CMK (cell line): ENCODE measurements around the gene LTBP2.

ENCODE experiments used
- DNase-seq: peaks from one replicate; pipeline ENCODE4 v3.0.0-alpha.2; 2010; ENCODE audit warnings: low read depth

The LTBP2 gene

GRCh38 chr14:74507085-74507484 is 105.0 kb downstream of the LTBP2 start:
- DNase-seq: no peak

DNA sequence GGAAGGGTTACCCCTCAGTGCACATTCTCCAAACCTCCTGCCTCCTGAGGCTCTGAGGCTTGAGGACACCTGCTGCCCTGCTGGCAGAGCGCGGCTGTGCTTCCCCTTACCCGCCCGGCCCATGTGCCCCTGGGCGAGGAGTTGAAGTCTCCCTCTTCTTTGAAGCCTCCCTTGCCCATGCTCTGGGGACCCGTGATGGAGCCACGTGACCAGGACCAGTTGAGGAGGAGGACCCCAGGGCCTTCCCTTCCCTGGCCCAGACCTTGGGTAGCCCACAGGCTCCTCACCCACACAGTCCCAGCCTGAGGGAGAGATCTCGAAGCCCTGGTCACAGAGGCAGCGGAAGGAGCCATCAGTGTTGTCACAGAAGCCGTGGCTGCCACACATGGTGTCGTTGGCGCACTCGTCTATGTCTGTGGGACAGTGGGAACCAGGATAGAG is 105.6 kb downstream of the LTBP2 start:
- no peak for DNase-seq

- no peak for DNase-seq
These were observed 106.2 kb downstream of the LTBP2 start for GRCh38 chr14:74505831-74506230.

- no peak for DNase-seq
These were observed 106.9 kb downstream of the LTBP2 start for GRCh38 chr14:74504874-74505720.

GRCh38 chr14:74504412-74504811 is 107.6 kb downstream of the LTBP2 start:
- DNase-seq: no peak

DNA sequence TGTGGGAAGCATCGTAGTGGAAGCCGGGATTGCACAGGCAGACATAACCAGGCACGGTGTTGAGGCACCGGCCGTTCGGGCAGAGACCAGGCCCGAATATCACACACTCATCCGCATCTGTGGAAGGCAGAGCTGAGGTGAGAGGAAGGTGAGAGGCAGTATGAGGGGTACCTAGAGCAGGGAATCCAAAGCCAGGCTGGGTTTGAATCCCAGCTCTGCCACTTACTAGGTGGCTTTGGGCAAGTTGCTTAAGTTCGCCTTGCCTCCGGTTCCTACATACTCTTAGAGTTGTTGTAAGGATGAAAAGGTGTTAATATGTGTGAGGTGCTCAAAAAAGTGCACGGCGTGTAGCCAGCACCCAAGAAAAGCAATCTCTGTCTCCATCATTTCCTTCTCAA is 108.1 kb downstream of the LTBP2 start:
- no peak for DNase-seq

DNA sequence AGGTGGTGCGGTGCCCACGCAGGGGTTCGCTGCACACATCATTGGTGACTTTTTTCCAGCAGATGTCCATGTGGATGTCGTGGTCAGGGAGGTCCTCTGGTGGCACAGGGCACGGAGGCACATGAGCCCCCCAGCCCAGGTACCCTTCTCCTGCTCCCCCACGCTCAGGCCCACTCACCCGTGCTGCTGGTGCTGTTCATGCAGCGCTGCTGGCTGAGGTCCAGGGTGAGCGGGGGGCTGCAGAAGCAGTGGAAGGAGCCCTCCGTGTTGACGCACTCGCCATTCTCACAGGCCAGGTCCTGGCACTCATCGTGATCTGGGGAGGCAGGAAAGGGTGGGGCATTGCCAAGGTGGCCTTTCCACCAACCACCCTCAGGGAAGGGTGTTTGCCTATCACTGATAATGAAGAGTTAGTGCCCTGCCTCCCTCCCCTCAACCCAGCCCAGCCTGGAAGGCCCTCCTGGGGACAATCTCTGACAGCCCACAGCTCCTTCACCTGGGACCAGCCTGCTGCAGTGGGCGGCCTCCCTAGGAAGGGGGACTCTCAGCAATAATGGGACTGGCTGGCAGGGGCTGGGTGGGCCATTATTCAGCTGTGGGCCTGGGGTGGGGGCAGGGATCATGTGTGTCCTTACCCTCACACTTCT is 108.6 kb downstream of the LTBP2 start:
- no peak for DNase-seq

- DNase-seq: no peak
These were observed 109.6 kb downstream of the LTBP2 start for GRCh38 chr14:74502236-74503019.

GRCh38 chr14:74501691-74502090 is 110.3 kb downstream of the LTBP2 start:
- DNase-seq: no peak

DNA sequence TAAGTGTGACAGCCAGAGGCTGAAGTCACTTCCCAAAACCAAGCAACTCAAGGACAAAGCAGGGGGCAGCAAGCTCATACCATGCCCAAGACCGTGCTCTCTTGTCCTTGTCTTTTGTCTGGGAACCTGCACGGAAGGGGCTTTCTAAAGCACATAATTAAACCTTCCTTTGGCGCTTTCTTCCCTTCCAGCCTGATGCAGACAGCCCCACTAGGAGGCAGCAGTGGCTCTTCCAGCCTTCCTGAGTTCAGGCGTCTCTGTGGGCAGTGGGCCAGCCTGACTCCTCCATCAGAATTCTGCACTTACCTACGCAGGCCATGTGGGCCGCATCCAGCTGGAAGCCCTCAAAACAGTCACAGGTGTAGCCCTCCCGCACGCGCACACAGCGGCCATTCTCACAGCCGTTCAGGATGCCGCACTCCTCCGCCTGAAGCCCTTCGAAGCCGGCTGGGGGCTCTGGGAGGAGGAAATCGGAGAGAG is 110.9 kb downstream of the LTBP2 start:
- no peak for DNase-seq

GRCh38 chr14:74500417-74501134 is 111.5 kb downstream of the LTBP2 start:
- DNase-seq: no peak

DNA sequence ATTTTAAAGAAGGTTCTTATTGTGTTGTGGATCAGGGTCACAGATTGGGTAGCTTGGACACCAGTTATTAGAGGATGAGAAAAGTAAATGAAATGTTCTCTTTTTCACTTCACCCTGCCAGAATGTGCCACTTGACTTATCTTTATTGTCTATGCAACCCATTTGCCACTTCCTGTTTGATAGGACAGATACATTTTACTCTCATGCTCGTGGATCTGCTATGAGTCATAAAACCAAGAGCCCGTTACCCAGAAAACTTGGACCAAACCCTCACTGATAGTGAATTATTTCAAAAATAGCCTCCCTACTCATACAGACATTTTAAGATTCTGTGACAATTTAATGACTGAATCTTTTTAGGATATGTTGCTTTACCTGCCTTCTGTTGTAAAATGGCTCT is 116.7 kb downstream of the LTBP2 start:
- DNase-seq: no peak

GRCh38 chr14:74493343-74494261 is 118.4 kb downstream of the LTBP2 start, which contains the start of gene ISCA2:
ISCA2 (plus strand) TSS chr14:74493765; CDS start chr14:74493775, 10 bp downstream.
- peak; percentile 94 for DNase-seq

GRCh38 chr14:74492776-74493342 is 119.2 kb downstream of the LTBP2 start, which contains the start of gene NPC2:
NPC2 (minus strand) TSS chr14:74493305; CDS start chr14:74493274, 31 bp downstream.
- DNase-seq: no peak

- no peak for DNase-seq
These were observed 119.9 kb downstream of the LTBP2 start for GRCh38 chr14:74491956-74492775.

- DNase-seq: no peak
These were observed 121.6 kb downstream of the LTBP2 start for GRCh38 chr14:74490486-74490885.

GRCh38 chr14:74488786-74489397 is 123.1 kb downstream of the LTBP2 start:
- no peak for DNase-seq

GRCh38 chr14:74486164-74486563 is 125.9 kb downstream of the LTBP2 start:
- no peak for DNase-seq

DNA sequence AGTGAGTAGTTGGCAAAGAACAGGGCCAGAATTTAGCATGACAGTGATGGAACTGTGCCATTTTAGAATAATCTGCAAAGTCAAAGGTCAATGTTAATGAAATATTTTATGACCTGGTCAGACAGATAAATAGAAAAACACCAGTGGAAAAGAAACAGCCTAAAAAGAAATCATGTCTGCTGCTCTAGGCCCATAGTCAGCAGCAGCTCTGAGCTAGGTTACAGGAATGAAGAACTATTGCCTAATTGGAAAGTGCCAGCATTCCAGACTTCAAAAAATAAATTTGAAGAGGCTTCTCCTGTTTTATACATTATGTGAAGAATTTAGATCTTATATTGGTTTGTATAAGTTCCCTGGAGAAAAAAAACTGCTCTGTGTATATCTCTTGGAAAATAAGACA is 128.7 kb downstream of the LTBP2 start:
- DNase-seq: no peak
